Keratinocyte (primary cell): ENCODE data around the gene CARMIL1.

Experiments used
- EZH2 ChIP-seq: IDR thresholded peaks from one replicate; pipeline ENCODE4 v1.6.1; 2012; ENCODE audit warnings: inconsistent platforms, mild to moderate bottlenecking, low read length, moderate library complexity
- TF ChIP-seq, protein P1 (sequence below), 3 experiments: IDR thresholded peaks in 1 of 3; conservative IDR thresholded peaks in 1 of 3; optimal IDR thresholded peaks in 1 of 3; 2 replicates in 2 of 3; 3 replicates in 1 of 3; pipeline versions ENCODE3 to v1.5.1; 2011; ENCODE audit warnings: low read length in 3 of 3, mild to moderate bottlenecking in 3 of 3, moderate library complexity in 2 of 3, control low read depth in 1 of 3, inconsistent platforms in 1 of 3; ENCODE audit not compliant: insufficient read depth in 2 of 3; ENCODE audit errors: extremely low read depth in 1 of 3

DNA sequence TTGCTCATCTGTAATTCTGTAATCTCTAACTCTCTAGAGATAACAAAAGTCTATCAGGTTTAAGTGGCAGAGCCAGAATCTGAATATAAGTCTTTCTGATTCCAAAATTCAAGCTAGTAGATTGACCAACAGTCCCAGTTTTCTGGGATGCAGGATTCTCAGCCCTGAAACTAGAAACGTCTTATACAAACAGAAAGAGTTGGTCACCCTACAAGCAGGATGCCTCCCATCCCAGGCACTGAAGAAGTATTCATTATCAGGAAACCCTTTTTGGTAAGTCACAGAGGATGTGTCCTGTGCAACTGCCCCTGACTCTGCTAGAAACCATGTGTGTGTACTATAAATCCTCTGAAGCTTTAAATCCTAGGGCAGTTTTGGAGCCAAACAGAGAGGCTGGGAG, 135.0 kb downstream of the CARMIL1 start:
- TF ChIP-seq, protein P1, sequence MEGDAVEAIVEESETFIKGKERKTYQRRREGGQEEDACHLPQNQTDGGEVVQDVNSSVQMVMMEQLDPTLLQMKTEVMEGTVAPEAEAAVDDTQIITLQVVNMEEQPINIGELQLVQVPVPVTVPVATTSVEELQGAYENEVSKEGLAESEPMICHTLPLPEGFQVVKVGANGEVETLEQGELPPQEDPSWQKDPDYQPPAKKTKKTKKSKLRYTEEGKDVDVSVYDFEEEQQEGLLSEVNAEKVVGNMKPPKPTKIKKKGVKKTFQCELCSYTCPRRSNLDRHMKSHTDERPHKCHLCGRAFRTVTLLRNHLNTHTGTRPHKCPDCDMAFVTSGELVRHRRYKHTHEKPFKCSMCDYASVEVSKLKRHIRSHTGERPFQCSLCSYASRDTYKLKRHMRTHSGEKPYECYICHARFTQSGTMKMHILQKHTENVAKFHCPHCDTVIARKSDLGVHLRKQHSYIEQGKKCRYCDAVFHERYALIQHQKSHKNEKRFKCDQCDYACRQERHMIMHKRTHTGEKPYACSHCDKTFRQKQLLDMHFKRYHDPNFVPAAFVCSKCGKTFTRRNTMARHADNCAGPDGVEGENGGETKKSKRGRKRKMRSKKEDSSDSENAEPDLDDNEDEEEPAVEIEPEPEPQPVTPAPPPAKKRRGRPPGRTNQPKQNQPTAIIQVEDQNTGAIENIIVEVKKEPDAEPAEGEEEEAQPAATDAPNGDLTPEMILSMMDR (optimal IDR thresholded peaks at IDR 0.05 in 1 of 3, IDR thresholded peaks at IDR 0.05 in 1 of 3, conservative IDR thresholded peaks at IDR 0.05 in 1 of 3; ENCODE audit: extremely low read depth in 1 of 3, insufficient read depth in 2 of 3, low read length in 3 of 3): no peak
- no peak for TF ChIP-seq EZH2
